Endothelial cell of umbilical vein (primary cell): ENCODE measurements around the gene GNB1. TPM values are rescaled to one million over a fixed set of nuclear protein-coding genes. Genes with fewer than 3 reads are reported as not detected.

ENCODE experiments used
- BruUV-seq: library from RNA; stranded (reverse); fragments of 400-500 nt; replicated peaks from 2 replicates; lab custom pipeline; 2021; lab: Mats Ljungman, UMichigan
- CTCF ChIA-PET: fragments of 300-600, 350-600 bp; sonication (Branson Sonifier 250); formaldehyde crosslinking; loops from one replicate; lab custom pipeline; 2021; ENCODE audit warnings: antibody characterized with exemption, inconsistent platforms; lab: Charles Lee
- POLR2A ChIA-PET: fragments of 300-600, 350-600 bp; sonication (Branson Sonifier 250); formaldehyde crosslinking; loops from one replicate; lab custom pipeline; 2021; ENCODE audit warnings: antibody characterized with exemption, inconsistent platforms; lab: Charles Lee
- DNase-seq: peaks from one replicate; pipeline ENCODE4 v3.0.0-alpha.2; 2011; ENCODE audit warnings: low read depth, low spot score
- FAIRE-seq: peaks from 2 replicates; lab custom pipeline; 2011; peaks lifted over from hg19 to GRCh38; lab: Jason Lieb, UNC
- H2AFZ ChIP-seq: 2 replicates; pipeline ENCODE4 v1.6.0; 2012; ENCODE audit warnings: low read depth, low read length, control low read depth, inconsistent platforms
- H3K27ac ChIP-seq: 2 replicates; pipeline ENCODE4 v1.5.1; 2011; ENCODE audit warnings: low read depth, mild to moderate bottlenecking, control low read depth, low read length, moderate library complexity; ENCODE audit not compliant: insufficient read depth
- H3K27me3 ChIP-seq, 2 experiments: 2 replicates each; pipeline versions ENCODE4 v1.6.0 to v1.6.1; 2011; ENCODE audit warnings: low read length in 2 of 2, mixed read lengths in 1 of 2; ENCODE audit not compliant: control insufficient read depth in 2 of 2, insufficient read depth in 2 of 2
- H3K36me3 ChIP-seq, 2 experiments: 2 replicates in 1 of 2; 3 replicates in 1 of 2; pipeline ENCODE4 v1.5.1; 2011; ENCODE audit warnings: low read length in 2 of 2, mild to moderate bottlenecking in 1 of 2, moderate library complexity in 1 of 2; ENCODE audit not compliant: control insufficient read depth in 2 of 2, insufficient read depth in 2 of 2; ENCODE audit errors: extremely low read depth in 1 of 2
- H3K4me1 ChIP-seq: 3 replicates; pipeline ENCODE4 v1.5.1; 2011; ENCODE audit warnings: mild to moderate bottlenecking, low read length; ENCODE audit not compliant: control insufficient read depth, insufficient read depth; ENCODE audit errors: extremely low read depth
- H3K4me2 ChIP-seq: 2 replicates; pipeline ENCODE4 v1.6.1; 2011; ENCODE audit warnings: low read length, control low read depth, mixed read lengths; ENCODE audit not compliant: insufficient read depth
- H3K4me3 ChIP-seq, 3 experiments: fragments of 200-600 bp in 1 of 3; sonication (generic), shearing (Covaris generic) in 1 of 3; replicated peaks in 1 of 3; 2 replicates each; pipeline ENCODE4 v1.5.1; 2011 to 2016; ENCODE audit warnings: control low read depth in 3 of 3, low read length in 3 of 3, mild to moderate bottlenecking in 2 of 3, inconsistent platforms in 1 of 3, low read depth in 1 of 3, moderate library complexity in 1 of 3; ENCODE audit not compliant: insufficient read depth in 1 of 3
- H3K79me2 ChIP-seq: 2 replicates; pipeline ENCODE4 v1.6.0; 2012; ENCODE audit warnings: low read length, inconsistent platforms; ENCODE audit not compliant: control insufficient read depth, insufficient read depth
- H3K9ac ChIP-seq: replicated peaks from 2 replicates; pipeline ENCODE3; 2011; ENCODE audit warnings: low read length, control low read depth; ENCODE audit not compliant: insufficient read depth; ENCODE audit errors: extremely low read depth
- H3K9me1 ChIP-seq: replicated peaks from 3 replicates; pipeline ENCODE4 v1.6.0; 2011; ENCODE audit warnings: mild to moderate bottlenecking, low read length; ENCODE audit not compliant: control insufficient read depth, insufficient read depth; ENCODE audit errors: extremely low read depth
- H3K9me3 ChIP-seq: replicated peaks from 2 replicates; pipeline ENCODE4 v1.5.1; 2012; ENCODE audit warnings: low read length, inconsistent platforms; ENCODE audit not compliant: control insufficient read depth, insufficient read depth
- H4K20me1 ChIP-seq: replicated peaks from 2 replicates; pipeline ENCODE3; 2011; ENCODE audit warnings: mild to moderate bottlenecking, low read length; ENCODE audit not compliant: control insufficient read depth, insufficient read depth; ENCODE audit errors: extremely low read depth
- CTCF ChIP-seq, 2 donors: IDR thresholded peaks; 1 replicate in 1 of 2; 2 replicates in 1 of 2; pipeline ENCODE4 v1.5.1; 2011; ENCODE audit warnings: low read length in 2 of 2, mild to moderate bottlenecking in 2 of 2, moderate library complexity in 2 of 2, control low read depth in 1 of 2, inconsistent platforms in 1 of 2, low read depth in 1 of 2; ENCODE audit not compliant: insufficient read depth in 1 of 2; ENCODE audit errors: extremely low read depth in 1 of 2
- EZH2 ChIP-seq: IDR thresholded peaks from 2 replicates; pipeline ENCODE4 v1.6.1; 2012; ENCODE audit warnings: borderline replicate concordance, low read depth, mild to moderate bottlenecking, moderate library complexity, low read length, inconsistent platforms; ENCODE audit not compliant: severe bottlenecking
- FOS ChIP-seq: IDR thresholded peaks from 2 replicates; pipeline ENCODE4 v1.6.1; 2011; ENCODE audit warnings: mild to moderate bottlenecking, low read length, moderate library complexity, borderline replicate concordance; ENCODE audit not compliant: insufficient read depth
- GATA2 ChIP-seq: IDR thresholded peaks from 2 replicates; pipeline ENCODE4 v1.7.0; 2011; ENCODE audit warnings: low read depth, mild to moderate bottlenecking, moderate library complexity, mixed read lengths, low read length; ENCODE audit not compliant: insufficient read length, insufficient read depth
- JUN ChIP-seq: IDR thresholded peaks from 2 replicates; pipeline ENCODE4 v1.6.1; 2011; ENCODE audit warnings: borderline replicate concordance, low read depth; ENCODE audit not compliant: insufficient read length, insufficient read depth
- MAX ChIP-seq: IDR thresholded peaks from 2 replicates; pipeline ENCODE4 v1.6.1; 2011; ENCODE audit not compliant: insufficient read depth, insufficient read length
- MYC ChIP-seq: IDR thresholded peaks from one replicate; pipeline ENCODE4 v1.6.1; 2011; ENCODE audit warnings: mild to moderate bottlenecking, low read depth, low read length
- POLR2A ChIP-seq: IDR thresholded peaks from 2 replicates; pipeline ENCODE4 v1.6.1; 2012; ENCODE audit warnings: low read depth, mild to moderate bottlenecking, control low read depth, low read length
- POLR2AphosphoS5 ChIP-seq: IDR thresholded peaks from 2 replicates; pipeline ENCODE4 v1.6.1; 2012; ENCODE audit warnings: low read depth, mild to moderate bottlenecking, control low read depth, low read length, moderate library complexity; ENCODE audit not compliant: insufficient read depth
- dilution Hi-C: fragments of 300-500 bp; cut with MboI; formaldehyde crosslinking; loops from one replicate; pipeline ENCODE4 v1.15.0; 2019; ENCODE audit warnings: low sequenced_read_pairs; ENCODE audit not compliant: extremely low pct_ligation_motif_present
- intact Hi-C: fragments of 100-400 bp; cut with micrococcal nuclease; formaldehyde crosslinking; loops from one replicate; pipeline ENCODE4 v1.10.0; 2022
- polyA plus RNA-seq, 4 experiments: library from polyadenylated mRNA; depleted of rRNA in 3 of 4; stranded (reverse) in 3 of 4; unstranded in 1 of 4; fragments of >200 nt; gene quantifications; 2 replicates each; pipeline versions ENCODE4 v1.2.1 to v1.2.3, GENCODE V29; 2011 to 2012; ENCODE audit warnings: missing spikeins in 1 of 4
- total RNA-seq: library from RNA; stranded (reverse); gene quantifications from 2 replicates; pipeline ENCODE4 v1.2.3, GENCODE V29; 2021

GNB1 gene
- total and polyA plus RNA-seq, 2 donors (not counting 3 experiments of a cell fraction or from before 2014, with no cell fraction given), result 501 to 529 TPM

GRCh38 chr1:1929639-1930545, 39.0 kb upstream of the GNB1 start:
- dilution Hi-C loops, result no loop called here
- Histone ChIP-seq H3K79me2 (no peaks in the 10 kb centered on the region), H3K27ac (no peak overlapping the region), H3K36me3 (no peaks in the 10 kb centered on the region), H3K27me3 (no peaks in the 10 kb centered on the region), H4K20me1 (no peaks in the 10 kb centered on the region), H3K4me3 (no peak overlapping the region), H3K4me1 (no peaks in the 10 kb centered on the region), H2AFZ (no peak overlapping the region), H3K9me1 (no peaks in the 10 kb centered on the region), H3K9ac (no peak overlapping the region), H3K9me3 (peaks cover 2% of the 10 kb centered on the region), H3K4me2 (no peak overlapping the region)
- no peak for FAIRE-seq
- ChIA-PET POLR2A (no interaction called here), CTCF (interaction anchor here (1.6 to 1.8 kb wide), 2 partner anchors 14 to 115 kb away, joined by 3 to 7 read pairs; no protein-coding TSS in a partner anchor)
- intact Hi-C loops, result no loop called here
- no peak for TF ChIP-seq MYC
- TF ChIP-seq GATA2, result no peak
- TF ChIP-seq FOS, result no peak
- no peak for TF ChIP-seq MAX
- no peak for TF ChIP-seq CTCF (IDR thresholded peaks at IDR 0.05; ENCODE audit: extremely low read depth in 1 of 2, insufficient read depth in 1 of 2, low read depth in 1 of 2, low read length in 2 of 2)
- TF ChIP-seq POLR2A, result no peak
- no peak for TF ChIP-seq POLR2AphosphoS5
- no peak for TF ChIP-seq EZH2
- TF ChIP-seq JUN, result no peak
- DNase-seq, result no peak
- BruUV-seq, result no TSS peak
